Fibroblast of mammary gland (primary cell): ENCODE data around the gene NPTX2.
A peak's percentile ranks its signal among the peaks of the same experiment; 100 is the strongest.

Source experiments
- DNase-seq: peaks from one replicate; pipeline ENCODE4 v3.0.0-alpha.2; 2010; ENCODE audit warnings: low read depth
- H3K4me3 ChIP-seq: 2 replicates; pipeline ENCODE4 v1.5.1; 2011; ENCODE audit warnings: low read depth, mild to moderate bottlenecking, low read length, moderate library complexity; ENCODE audit not compliant: control insufficient read depth
- CTCF ChIP-seq: conservative IDR thresholded peaks from 2 replicates; pipeline ENCODE4 v1.5.1; 2011; ENCODE audit warnings: low read depth, low read length, inconsistent platforms; ENCODE audit not compliant: control insufficient read depth, insufficient read depth

The NPTX2 gene

GRCh38 chr7:98598846-98599615 is 18.1 kb upstream of the NPTX2 start:
- no peak overlapping the region for H3K4me3 ChIP-seq
- no peak for TF ChIP-seq CTCF
- DNase-seq: no peak

- no peak for TF ChIP-seq CTCF
- no peak for DNase-seq
- H3K4me3 ChIP-seq: no peak overlapping the region
Observed at GRCh38 chr7:98599886-98600285, 17.2 kb upstream of the NPTX2 start.

- no peak overlapping the region for H3K4me3 ChIP-seq
- DNase-seq: no peak
- no peak for TF ChIP-seq CTCF
Observed at GRCh38 chr7:98602755-98603398, 14.2 kb upstream of the NPTX2 start.

- no peak for DNase-seq
- no peak for TF ChIP-seq CTCF
- H3K4me3 ChIP-seq: no peak overlapping the region
Observed at GRCh38 chr7:98603399-98603788, 13.7 kb upstream of the NPTX2 start.

- no peak for TF ChIP-seq CTCF
- H3K4me3 ChIP-seq: no peak overlapping the region
- peak; percentile 20 for DNase-seq
Observed at GRCh38 chr7:98613601-98614425, 3.3 kb upstream of the NPTX2 start.

- no peak for TF ChIP-seq CTCF
- H3K4me3 ChIP-seq: no peak overlapping the region
- no peak for DNase-seq
Observed at GRCh38 chr7:98616381-98617050, 569 bp upstream of the NPTX2 start.
